GM20000 (cell line): Measurements from ENCODE around the gene CCNDBP1.
A peak's percentile ranks its signal among the peaks of the same experiment; 100 is the strongest.
"Not testable (repeated sequence)": the region's sequence is repeated elsewhere in the genome, so short reads cannot be mapped to it uniquely, and the experiment has no call there.

Experiments used
- DNase-seq: peaks from one replicate; pipeline ENCODE4 v3.0.0; 2012; ENCODE audit warnings: low spot score
- CTCF ChIP-seq: IDR thresholded peaks from 2 replicates; pipeline ENCODE4 v1.5.1; 2012; ENCODE audit warnings: mild to moderate bottlenecking, control low read depth; ENCODE audit errors: extremely low read depth, missing control alignments

The CCNDBP1 gene

DNA sequence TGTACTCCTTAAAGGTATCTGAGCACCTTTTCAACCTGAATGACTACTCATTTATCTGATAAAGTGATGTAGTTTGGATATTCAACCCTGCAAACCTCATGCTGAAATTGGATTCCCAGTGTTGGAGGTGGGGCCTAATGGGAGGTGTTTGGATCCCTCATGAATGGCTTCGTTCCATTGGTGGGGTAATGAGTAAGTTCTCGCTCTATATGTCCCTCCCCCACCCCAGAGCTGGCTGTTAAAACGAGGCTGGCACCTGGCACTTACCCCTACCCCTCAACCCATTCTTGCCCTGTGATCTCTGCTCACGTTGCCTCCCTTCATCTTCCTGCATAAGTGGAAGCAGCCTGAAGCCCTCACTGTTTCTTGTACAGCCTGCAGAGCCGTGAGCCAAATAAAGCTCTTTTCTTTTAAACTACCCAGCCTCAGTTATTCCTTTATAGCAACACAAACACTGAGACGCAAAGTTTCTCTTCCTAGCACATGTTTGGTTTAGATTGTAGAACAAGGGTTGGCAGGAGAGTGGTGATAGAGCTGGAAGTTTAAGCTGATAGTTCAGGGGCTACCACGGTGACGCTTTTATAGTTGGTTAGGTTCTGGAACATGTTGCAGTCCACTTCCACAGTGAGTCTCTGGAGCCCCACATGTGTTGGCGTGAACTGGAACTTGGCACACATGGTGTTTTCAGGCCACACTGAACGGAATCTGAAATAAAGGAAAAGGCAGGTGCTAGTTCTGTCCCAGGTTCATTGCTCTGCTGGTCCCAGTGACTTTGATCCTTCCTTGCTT lies 11.8 kb downstream of the CCNDBP1 start:
- TF ChIP-seq CTCF = no peak
- DNase-seq = no peak

- not testable (repeated sequence) for DNase-seq
Observed at GRCh38 chr15:43197773-43198172, 12.6 kb downstream of the CCNDBP1 start.

GRCh38 chr15:43198556-43198955 lies 13.4 kb downstream of the CCNDBP1 start:
- not testable (repeated sequence) for DNase-seq

- DNase-seq = no peak
- TF ChIP-seq CTCF = no peak
Observed at GRCh38 chr15:43198992-43199391, 13.8 kb downstream of the CCNDBP1 start.

DNA sequence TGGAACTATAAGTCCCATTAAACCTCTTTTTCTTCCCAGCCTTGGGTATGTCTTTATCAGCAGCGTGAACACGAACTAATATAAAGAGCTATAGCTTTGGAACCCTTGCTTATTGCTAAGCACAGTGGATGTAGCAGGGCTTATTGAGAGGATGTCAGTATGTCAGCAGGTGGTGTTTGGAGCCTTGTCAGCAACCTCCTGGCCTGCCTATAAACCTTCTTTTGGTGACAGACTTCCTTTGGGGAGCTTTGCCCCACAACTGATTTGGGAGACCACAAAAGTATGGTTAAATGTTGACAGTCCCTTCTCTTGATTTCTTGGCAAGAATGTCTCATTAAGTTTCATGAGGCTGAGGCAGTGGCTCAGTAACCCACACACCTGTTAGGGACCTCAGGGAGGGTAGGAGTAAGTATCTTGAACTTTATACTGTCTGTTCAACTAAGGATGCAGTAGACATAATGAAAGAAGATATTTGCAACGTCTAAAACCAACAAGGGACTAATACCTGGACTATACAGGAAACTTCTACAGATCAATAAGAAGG lies 14.8 kb downstream of the CCNDBP1 start:
- DNase-seq = no peak

DNA sequence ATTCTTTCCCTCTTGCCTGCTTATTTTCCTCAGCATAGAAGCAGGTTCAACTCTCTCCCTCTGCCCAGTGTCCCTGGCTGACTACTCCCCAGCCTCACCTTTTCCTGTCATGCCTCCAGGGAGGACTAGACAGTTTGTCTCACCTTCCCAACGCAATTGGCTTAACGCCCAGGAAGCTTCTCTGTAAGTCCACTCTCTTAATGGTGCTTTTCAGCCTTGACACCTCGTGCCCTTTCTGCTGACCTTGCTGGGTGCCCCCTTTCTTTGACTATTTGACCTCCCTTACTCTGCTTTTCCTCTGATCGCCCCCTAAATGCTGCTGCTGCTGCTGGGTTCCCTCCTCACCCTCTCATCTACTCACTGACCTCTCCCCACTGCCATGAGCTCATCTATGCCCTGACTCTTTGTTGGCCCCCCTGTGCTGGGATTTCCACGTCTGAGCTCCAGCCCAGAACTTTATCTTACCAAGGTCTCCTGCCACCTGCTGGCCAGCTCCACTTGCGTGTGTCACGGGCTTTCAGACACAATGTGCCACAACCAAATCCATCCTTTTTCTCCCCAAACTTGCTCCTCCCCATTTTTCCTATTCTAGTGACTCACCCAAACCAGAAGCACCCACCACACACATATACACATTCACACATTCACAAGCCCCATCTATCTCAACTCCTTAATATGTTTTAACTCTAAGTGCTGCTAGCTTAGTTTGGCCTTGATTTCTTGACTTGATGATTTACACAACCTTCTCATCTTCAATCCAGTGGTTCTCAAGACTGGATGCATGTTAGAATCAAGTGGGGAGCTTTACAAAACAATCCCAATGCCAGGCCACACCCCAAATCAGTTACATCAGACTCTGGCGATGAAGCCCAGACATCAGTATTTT lies 19.1 kb downstream of the CCNDBP1 start:
- peak; percentile 49 for TF ChIP-seq CTCF
- peak; percentile 70 for DNase-seq

More for the DNA sequence above, 14.8 kb downstream of the CCNDBP1 start:
- no peak for TF ChIP-seq CTCF

GRCh38 chr15:43206054-43206453 lies 20.9 kb downstream of the CCNDBP1 start:
- DNase-seq = no peak
- TF ChIP-seq CTCF = no peak

DNA sequence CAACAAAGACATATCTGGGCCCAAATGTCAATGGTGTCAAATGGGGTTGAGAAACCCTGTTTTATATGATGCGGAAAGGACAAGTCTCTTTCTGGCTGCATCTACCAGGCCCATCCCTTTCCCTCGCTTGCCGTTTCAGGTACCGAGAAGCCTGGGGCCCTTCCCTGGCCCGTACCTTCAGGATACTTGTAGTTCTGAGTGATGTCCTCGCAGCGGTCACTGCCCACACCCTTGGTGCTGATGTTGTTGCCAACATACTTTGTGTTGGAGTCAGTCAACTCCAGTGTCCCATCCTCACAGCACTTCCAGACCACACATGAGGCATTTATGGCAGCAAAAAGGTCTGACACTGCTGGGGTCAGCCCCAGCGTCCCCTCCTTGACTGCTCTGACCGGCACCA lies 21.8 kb downstream of the CCNDBP1 start:
- TF ChIP-seq CTCF = no peak
- no peak for DNase-seq
